WERI-Rb-1 (cell line): ENCODE data around the gene CALCOCO1.

Experiments used
- DNase-seq: peaks from one replicate; pipeline ENCODE4 v3.0.0-alpha.2; 2020
- H3K27ac ChIP-seq: fragments of 250-450 bp; sonication (Bioruptor Pico); 2 replicates; pipeline ENCODE4 v1.5.1; 2020; ENCODE audit warnings: mild to moderate bottlenecking, moderate library complexity
- H3K27me3 ChIP-seq: fragments of 250-450 bp; sonication (Bioruptor Pico); 2 replicates; pipeline ENCODE4 v1.5.1; 2021; ENCODE audit warnings: mild to moderate bottlenecking, low read depth, moderate library complexity; ENCODE audit not compliant: insufficient read depth, severe bottlenecking
- H3K36me3 ChIP-seq: fragments of 250-450 bp; sonication (Bioruptor Pico); 2 replicates; pipeline ENCODE4 v1.5.1; 2020; ENCODE audit warnings: mild to moderate bottlenecking, moderate library complexity
- H3K4me3 ChIP-seq: 2 replicates; pipeline ENCODE4 v1.5.1; 2011; ENCODE audit warnings: low read depth, mild to moderate bottlenecking, control low read depth, low read length
- H3K9me3 ChIP-seq: fragments of 250-450 bp; sonication (Bioruptor Pico); 2 replicates; pipeline ENCODE4 v1.5.1; 2021; ENCODE audit warnings: mild to moderate bottlenecking, moderate library complexity; ENCODE audit not compliant: severe bottlenecking
- TF ChIP-seq, protein P1 (sequence below): IDR thresholded peaks from 2 replicates; pipeline ENCODE4 v1.5.1; 2011; ENCODE audit warnings: low read depth, mild to moderate bottlenecking, control low read depth, inconsistent platforms, low read length

Gene CALCOCO1, protein sequence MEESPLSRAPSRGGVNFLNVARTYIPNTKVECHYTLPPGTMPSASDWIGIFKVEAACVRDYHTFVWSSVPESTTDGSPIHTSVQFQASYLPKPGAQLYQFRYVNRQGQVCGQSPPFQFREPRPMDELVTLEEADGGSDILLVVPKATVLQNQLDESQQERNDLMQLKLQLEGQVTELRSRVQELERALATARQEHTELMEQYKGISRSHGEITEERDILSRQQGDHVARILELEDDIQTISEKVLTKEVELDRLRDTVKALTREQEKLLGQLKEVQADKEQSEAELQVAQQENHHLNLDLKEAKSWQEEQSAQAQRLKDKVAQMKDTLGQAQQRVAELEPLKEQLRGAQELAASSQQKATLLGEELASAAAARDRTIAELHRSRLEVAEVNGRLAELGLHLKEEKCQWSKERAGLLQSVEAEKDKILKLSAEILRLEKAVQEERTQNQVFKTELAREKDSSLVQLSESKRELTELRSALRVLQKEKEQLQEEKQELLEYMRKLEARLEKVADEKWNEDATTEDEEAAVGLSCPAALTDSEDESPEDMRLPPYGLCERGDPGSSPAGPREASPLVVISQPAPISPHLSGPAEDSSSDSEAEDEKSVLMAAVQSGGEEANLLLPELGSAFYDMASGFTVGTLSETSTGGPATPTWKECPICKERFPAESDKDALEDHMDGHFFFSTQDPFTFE

DNA sequence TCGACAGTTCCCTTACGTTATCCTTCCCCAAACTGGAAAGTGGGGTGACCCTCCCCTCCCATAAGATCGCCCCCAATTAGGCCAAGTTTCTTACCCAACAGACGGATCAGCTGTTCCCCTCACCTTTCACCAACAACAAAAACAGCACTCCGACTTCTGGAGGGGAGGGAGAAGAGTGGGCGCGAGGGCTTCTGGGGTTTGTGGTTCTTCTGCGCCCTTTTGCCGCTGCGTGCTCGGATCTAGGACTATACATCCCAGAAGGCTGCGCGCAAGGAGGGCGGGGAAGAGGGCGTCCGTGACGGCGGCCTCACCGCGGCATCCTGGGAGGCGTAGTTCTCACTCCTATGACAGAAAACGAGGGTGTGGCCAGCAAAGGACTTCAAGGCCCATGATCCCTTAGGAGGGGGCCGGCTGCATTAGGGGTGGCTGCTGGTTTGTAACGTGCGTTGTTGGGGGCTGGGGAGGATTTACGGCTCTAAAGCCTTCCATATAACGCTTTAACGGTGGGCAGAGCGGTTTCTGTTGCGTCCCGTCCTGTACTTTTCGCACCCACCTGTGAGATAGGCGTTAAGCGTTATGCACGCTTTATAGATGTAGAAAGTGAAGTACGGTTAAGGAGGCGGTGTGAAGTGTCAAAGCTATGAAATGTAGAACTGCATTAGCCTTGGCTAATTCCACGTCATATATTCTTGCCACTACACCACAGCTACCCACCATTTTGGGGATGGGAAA is at the start of gene CALCOCO1:
CALCOCO1 (minus strand) TSS at position 143 of the 732 bp plus-strand sequence. CDS start 2,210 bp downstream, outside the sequence.
- Histone ChIP-seq H3K27me3 (no peaks in the 10 kb centered on the region), H3K27ac (peak within 1 kb of the TSS; percentile 62), H3K36me3 (no peaks in the 10 kb centered on the region; the same call in none of the 2 replicates), H3K9me3 (no peaks in the 10 kb centered on the region), H3K4me3 (peak within 1 kb of the TSS; percentile 52)
- DNase-seq, result peak; percentile 98
- TF ChIP-seq, protein P1, sequence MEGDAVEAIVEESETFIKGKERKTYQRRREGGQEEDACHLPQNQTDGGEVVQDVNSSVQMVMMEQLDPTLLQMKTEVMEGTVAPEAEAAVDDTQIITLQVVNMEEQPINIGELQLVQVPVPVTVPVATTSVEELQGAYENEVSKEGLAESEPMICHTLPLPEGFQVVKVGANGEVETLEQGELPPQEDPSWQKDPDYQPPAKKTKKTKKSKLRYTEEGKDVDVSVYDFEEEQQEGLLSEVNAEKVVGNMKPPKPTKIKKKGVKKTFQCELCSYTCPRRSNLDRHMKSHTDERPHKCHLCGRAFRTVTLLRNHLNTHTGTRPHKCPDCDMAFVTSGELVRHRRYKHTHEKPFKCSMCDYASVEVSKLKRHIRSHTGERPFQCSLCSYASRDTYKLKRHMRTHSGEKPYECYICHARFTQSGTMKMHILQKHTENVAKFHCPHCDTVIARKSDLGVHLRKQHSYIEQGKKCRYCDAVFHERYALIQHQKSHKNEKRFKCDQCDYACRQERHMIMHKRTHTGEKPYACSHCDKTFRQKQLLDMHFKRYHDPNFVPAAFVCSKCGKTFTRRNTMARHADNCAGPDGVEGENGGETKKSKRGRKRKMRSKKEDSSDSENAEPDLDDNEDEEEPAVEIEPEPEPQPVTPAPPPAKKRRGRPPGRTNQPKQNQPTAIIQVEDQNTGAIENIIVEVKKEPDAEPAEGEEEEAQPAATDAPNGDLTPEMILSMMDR, result no peak

DNA sequence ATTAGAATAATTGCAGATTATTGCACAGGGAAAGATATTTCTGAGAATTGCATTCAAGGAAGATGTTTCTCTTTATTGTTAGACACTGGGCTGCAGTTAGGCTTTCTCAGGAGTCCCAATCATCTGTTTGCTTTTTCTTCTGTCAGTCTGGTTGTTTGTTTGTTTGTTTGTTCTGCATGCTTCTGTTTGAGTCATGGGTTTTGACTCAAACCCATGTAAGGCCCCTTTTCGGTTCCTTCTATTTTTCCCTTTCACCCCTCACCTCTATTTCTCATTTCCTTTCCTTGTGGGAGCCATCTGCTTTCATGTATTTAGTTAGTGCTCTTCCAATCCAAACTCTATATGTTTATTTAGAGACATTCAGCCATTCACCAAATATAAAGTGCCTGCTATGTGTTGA is 49.6 kb upstream of the CALCOCO1 start:
- Histone ChIP-seq H3K9me3 (no peaks in the 10 kb centered on the region), H3K4me3 (no peak overlapping the region), H3K36me3 (no peaks in the 10 kb centered on the region), H3K27ac (no peak overlapping the region), H3K27me3 (no peaks in the 10 kb centered on the region)
- no peak for DNase-seq
- TF ChIP-seq, protein P1, result no peak

DNA sequence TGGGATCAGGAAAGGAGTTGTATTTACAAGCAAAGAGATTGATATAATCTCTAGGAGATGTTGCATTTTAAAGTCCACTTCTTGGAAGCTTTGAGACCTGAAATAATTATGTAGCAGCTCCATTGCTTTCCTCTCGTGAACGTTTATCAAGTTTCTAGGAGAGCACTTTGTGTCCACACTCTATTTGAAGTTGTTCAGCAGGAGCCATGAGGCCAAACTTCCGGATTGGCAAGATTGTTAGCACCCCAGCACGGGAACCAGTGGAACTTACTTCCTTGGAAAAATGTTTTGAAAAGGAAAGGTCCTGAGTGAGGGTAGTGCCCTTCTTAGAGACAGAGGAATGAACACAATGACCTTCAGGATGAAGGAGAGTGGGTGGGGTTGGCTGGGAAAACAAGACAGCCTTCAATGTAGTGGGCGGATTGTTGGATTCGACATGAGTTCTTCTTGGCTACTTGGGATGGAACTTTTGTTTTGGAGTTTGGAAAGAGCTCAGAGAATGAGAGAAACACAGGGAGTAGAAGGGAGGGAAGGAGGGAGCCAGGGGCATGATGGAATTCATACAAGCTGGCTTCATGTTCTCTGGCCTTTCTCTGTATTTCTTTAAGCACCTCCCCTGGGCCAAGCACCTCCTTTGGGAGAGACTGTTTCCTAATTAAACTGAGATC is 48.4 kb upstream of the CALCOCO1 start:
- Histone ChIP-seq H3K27ac (no peak overlapping the region), H3K9me3 (no peaks in the 10 kb centered on the region), H3K27me3 (no peaks in the 10 kb centered on the region), H3K36me3 (no peaks in the 10 kb centered on the region), H3K4me3 (no peak overlapping the region)
- TF ChIP-seq, protein P1, result no peak
- no peak for DNase-seq

DNA sequence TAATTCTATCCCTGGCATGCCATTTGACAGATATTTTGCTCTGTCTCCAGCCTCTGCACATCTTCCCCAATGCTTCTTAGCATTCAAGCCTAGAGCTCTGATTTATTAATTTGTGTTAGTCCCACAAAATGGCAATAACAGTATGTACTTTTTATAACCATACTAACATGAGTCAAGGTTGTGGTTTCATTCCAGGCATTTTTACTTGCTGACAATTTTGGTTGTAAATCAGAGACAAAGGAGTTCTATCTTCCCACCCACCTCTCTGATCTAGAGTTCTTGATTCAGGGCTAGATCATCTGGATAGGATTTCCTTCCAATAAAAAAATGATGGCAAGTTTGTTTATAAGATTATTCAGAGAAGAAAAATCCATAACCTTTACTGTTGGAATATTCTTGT is 43.0 kb upstream of the CALCOCO1 start:
- TF ChIP-seq, protein P1, result no peak
- H3K4me3 ChIP-seq, result no peak overlapping the region

DNA sequence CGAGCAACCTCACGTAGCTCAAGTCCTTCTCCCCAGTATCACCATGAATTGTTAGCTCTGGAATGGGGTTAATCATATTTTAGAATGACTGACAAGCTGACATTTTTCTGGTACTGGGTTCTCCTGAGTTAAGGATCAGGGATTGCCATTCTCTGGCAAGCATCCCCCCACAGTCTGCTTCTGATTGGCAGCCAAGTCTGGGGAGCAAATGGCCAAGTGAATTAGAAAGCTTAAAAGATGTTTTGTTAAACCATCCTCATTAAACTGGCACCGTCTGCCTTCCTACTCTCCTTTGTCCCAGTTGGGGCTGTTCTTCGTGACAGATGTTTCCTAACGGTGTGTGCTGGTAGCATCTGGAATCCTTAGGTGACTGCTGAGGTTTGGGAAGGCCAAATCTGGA is 41.7 kb upstream of the CALCOCO1 start:
- Histone ChIP-seq H3K27ac (no peak overlapping the region), H3K36me3 (no peaks in the 10 kb centered on the region), H3K4me3 (no peak overlapping the region), H3K27me3 (no peaks in the 10 kb centered on the region), H3K9me3 (peaks cover 2% of the 10 kb centered on the region)
- TF ChIP-seq, protein P1, result no peak
- no peak for DNase-seq

More for the DNA sequence above, 43.0 kb upstream of the CALCOCO1 start:
- no peak for DNase-seq
- Histone ChIP-seq H3K27me3 (no peaks in the 10 kb centered on the region), H3K27ac (no peak overlapping the region), H3K36me3 (no peaks in the 10 kb centered on the region), H3K9me3 (peaks cover 2% of the 10 kb centered on the region)
